Peyer's patch (tissue), 4 donors: ENCODE data around the gene DENND4C.

Experiments used
- CTCF ChIP-seq, 6 experiments: fragments of 450-650 bp in 4 of 6; fragments of 200-600 bp in 2 of 6; sonication (generic) in 1 of 6; IDR thresholded peaks; one replicate each; pipeline ENCODE4 v1.5.1; 2017 to 2019; ENCODE audit warnings: antibody characterized with exemption in 6 of 6, mild to moderate bottlenecking in 3 of 6, moderate library complexity in 1 of 6
- POLR2A ChIP-seq, 2 donors: fragments of 450-650 bp; IDR thresholded peaks; one replicate each; pipeline ENCODE4 v1.5.1; 2017; ENCODE audit warnings: antibody characterized with exemption in 2 of 2, mild to moderate bottlenecking in 2 of 2, moderate library complexity in 2 of 2

GRCh38 chr9:19408693-19409400 is 178.4 kb downstream of the DENND4C start, which contains the start of gene ACER2:
- TF ChIP-seq CTCF (IDR thresholded peaks at IDR 0.05) (no peak), POLR2A (IDR thresholded peaks at IDR 0.05) (peak; percentile 57 to 76)
